Measurements from ENCODE around the gene TAF11. TPM values are rescaled to one million over a fixed set of nuclear protein-coding genes. Genes with fewer than 3 reads are reported as not detected.

Gene TAF11
- polyA plus RNA-seq, 2 of the 4 experiments (the other 2 are of a cell fraction): 17.3 to 28.9 TPM

GRCh38 chr6:34836008-34836407 lies 51.8 kb downstream of the TAF11 start (continued):
- TF ChIP-seq, protein P1, sequence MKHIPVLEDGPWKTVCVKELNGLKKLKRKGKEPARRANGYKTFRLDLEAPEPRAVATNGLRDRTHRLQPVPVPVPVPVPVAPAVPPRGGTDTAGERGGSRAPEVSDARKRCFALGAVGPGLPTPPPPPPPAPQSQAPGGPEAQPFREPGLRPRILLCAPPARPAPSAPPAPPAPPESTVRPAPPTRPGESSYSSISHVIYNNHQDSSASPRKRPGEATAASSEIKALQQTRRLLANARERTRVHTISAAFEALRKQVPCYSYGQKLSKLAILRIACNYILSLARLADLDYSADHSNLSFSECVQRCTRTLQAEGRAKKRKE (CRISPR knock-in tag; IDR thresholded peaks at IDR 0.05; ENCODE audit: low read depth): no peak
- TF ChIP-seq MAZ (IDR thresholded peaks at IDR 0.05; ENCODE audit: borderline replicate concordance, low read depth, low read length): no peak
- TF ChIP-seq, protein P2, sequence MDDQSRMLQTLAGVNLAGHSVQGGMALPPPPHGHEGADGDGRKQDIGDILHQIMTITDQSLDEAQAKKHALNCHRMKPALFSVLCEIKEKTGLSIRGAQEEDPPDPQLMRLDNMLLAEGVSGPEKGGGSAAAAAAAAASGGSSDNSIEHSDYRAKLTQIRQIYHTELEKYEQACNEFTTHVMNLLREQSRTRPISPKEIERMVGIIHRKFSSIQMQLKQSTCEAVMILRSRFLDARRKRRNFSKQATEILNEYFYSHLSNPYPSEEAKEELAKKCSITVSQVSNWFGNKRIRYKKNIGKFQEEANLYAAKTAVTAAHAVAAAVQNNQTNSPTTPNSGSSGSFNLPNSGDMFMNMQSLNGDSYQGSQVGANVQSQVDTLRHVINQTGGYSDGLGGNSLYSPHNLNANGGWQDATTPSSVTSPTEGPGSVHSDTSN (IDR thresholded peaks at IDR 0.05): no peak
- no peak for TF ChIP-seq ZNF302 (CRISPR knock-in tag; IDR thresholded peaks at IDR 0.05)
- no peak for TF ChIP-seq NPAS2 (CRISPR knock-in tag; IDR thresholded peaks at IDR 0.05; ENCODE audit: borderline replicate concordance)
- no peak for TF ChIP-seq CEBPB (IDR thresholded peaks at IDR 0.05)
- no peak for TF ChIP-seq ELK1 (IDR thresholded peaks at IDR 0.05; ENCODE audit: low read depth, low read length)
- TF ChIP-seq CHD4 (IDR thresholded peaks at IDR 0.05; ENCODE audit: borderline replicate concordance): no peak
- TF ChIP-seq E2F6 (IDR thresholded peaks at IDR 0.05; ENCODE audit: borderline replicate concordance, low read depth): no peak

DNA sequence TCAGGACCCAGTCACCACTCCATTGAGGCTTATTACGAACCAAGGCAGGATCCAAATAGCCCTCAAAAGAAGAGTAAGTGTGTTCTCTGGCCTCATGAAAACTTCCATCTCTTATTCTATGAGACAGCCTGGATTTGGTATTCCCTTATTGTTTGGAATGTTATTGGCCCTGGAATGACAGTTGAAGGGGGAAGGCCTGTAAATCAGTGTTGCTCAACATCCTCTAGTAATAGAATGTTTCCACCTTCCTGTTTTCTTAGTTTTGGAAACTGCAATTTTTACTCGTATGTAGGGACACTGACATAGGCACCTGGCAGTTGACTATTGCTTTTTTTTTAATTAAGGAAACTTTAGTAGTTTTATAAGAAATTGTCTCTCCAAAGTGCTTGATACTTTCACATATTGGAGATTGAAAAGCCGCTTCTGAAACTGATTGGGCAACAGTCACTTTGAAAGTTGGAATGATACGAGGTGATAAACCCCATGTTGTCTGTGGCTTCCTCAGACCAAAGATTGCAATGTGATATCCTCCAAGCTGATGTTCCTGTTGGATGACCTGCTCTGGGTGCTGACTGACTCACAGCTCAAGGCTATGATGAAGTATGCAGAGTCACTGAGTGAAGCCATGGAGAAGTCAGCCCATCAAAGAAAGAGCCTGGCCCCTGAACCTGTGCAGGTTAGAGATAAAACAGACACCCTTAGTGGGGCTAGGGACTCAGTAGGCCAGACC lies 52.9 kb downstream of the TAF11 start:
- TF ChIP-seq HDAC2 (IDR thresholded peaks at IDR 0.05) (no peak), CEBPB (IDR thresholded peaks at IDR 0.05) (no peak), RFX5 (IDR thresholded peaks at IDR 0.05) (no peak), RNF2 (IDR thresholded peaks at IDR 0.05; ENCODE audit: borderline replicate concordance, low read depth) (no peak), ELK1 (IDR thresholded peaks at IDR 0.05; ENCODE audit: low read depth, low read length) (no peak)
- Histone ChIP-seq H3K27ac (no peak overlapping the region), H3K9me3 (no peaks in the 10 kb centered on the region), H3K4me3 (no peak overlapping the region), H3K4me1 (peaks cover 4% of the 10 kb centered on the region; the same call in 1 of the 3 replicates), H3K4me2 (no peak overlapping the region)
- ATAC-seq: no peak
- WGBS (ENCODE audit: missing lambda C conversion rate): 89% methylated on average over 4 of the region's 4 CpGs
- ChIA-PET CTCF (no interaction called here), POLR2A (interaction anchor here (0.5 kb wide), 1 partner anchor 411 kb away, joined by 3 read pairs; no protein-coding TSS in a partner anchor)
- FAIRE-seq: no peak
- peak in 1 of 2 experiments; percentile 2 for DNase-seq (ENCODE audit: low read depth in 1 of 2, low spot score in 1 of 2)

- no peak overlapping the region for H3K4me2 ChIP-seq
- ChIA-PET CTCF (no interaction called here), POLR2A (no interaction called here)
- H3K4me1 ChIP-seq: no peaks in the 10 kb centered on the region
- no peaks in the 10 kb centered on the region for H3K9me3 ChIP-seq
- 94% methylated on average over 1 of the region's 1 CpG for WGBS (ENCODE audit: missing lambda C conversion rate)
- H3K27ac ChIP-seq: no peak overlapping the region
- ATAC-seq: no peak
- no peak overlapping the region for H3K4me3 ChIP-seq
- DNase-seq (ENCODE audit: low read depth in 1 of 2, low spot score in 1 of 2): no peak
- FAIRE-seq: no peak
- TF ChIP-seq TP53 (CRISPR knock-in tag; IDR thresholded peaks at IDR 0.05) (no peak), HES2 (IDR thresholded peaks at IDR 0.05) (no peak), POLR2AphosphoS2 (conservative IDR thresholded peaks at IDR 0.05; ENCODE audit: low read length) (no peak), ZNF302 (CRISPR knock-in tag; IDR thresholded peaks at IDR 0.05) (no peak), NPAS2 (CRISPR knock-in tag; IDR thresholded peaks at IDR 0.05; ENCODE audit: borderline replicate concordance) (no peak), BHLHE40 (IDR thresholded peaks at IDR 0.05; ENCODE audit: low read depth, low read length) (no peak), CBX2 (IDR thresholded peaks at IDR 0.05; ENCODE audit: borderline replicate concordance, low read depth) (no peak), RNF2 (IDR thresholded peaks at IDR 0.05; ENCODE audit: borderline replicate concordance, low read depth) (no peak), NR3C1 (IDR thresholded peaks at IDR 0.05) (no peak), FOSL2 (IDR thresholded peaks at IDR 0.05) (no peak), FOSL2 (CRISPR knock-in tag; IDR thresholded peaks at IDR 0.05) (no peak), HOXB5 (CRISPR knock-in tag; IDR thresholded peaks at IDR 0.05) (no peak), RCOR1 (IDR thresholded peaks at IDR 0.05; ENCODE audit: low read depth, low read length) (no peak), ELK1 (IDR thresholded peaks at IDR 0.05; ENCODE audit: low read depth, low read length) (no peak), RFX5 (IDR thresholded peaks at IDR 0.05) (no peak), FOSB (CRISPR knock-in tag; IDR thresholded peaks at IDR 0.05) (no peak), MAZ (IDR thresholded peaks at IDR 0.05; ENCODE audit: borderline replicate concordance, low read depth, low read length) (no peak), ZSCAN20 (CRISPR knock-in tag; IDR thresholded peaks at IDR 0.05) (no peak)
- TF ChIP-seq, protein P3, sequence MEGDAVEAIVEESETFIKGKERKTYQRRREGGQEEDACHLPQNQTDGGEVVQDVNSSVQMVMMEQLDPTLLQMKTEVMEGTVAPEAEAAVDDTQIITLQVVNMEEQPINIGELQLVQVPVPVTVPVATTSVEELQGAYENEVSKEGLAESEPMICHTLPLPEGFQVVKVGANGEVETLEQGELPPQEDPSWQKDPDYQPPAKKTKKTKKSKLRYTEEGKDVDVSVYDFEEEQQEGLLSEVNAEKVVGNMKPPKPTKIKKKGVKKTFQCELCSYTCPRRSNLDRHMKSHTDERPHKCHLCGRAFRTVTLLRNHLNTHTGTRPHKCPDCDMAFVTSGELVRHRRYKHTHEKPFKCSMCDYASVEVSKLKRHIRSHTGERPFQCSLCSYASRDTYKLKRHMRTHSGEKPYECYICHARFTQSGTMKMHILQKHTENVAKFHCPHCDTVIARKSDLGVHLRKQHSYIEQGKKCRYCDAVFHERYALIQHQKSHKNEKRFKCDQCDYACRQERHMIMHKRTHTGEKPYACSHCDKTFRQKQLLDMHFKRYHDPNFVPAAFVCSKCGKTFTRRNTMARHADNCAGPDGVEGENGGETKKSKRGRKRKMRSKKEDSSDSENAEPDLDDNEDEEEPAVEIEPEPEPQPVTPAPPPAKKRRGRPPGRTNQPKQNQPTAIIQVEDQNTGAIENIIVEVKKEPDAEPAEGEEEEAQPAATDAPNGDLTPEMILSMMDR (IDR thresholded peaks at IDR 0.05): no peak
These were observed 54.9 kb downstream of the TAF11 start for GRCh38 chr6:34832942-34833341.

All from A549 (cell line).